Measurements from ENCODE around the gene TRAF3. TPM values are rescaled to one million over a fixed set of nuclear protein-coding genes. Genes with fewer than 3 reads are reported as not detected.
"Not testable (repeated sequence)": the region's sequence is repeated elsewhere in the genome, so short reads cannot be mapped to it uniquely, and the experiment has no call there.

The TRAF3 gene
- total RNA-seq, 1 donor from 2014 or later, result 5.7 TPM

DNA sequence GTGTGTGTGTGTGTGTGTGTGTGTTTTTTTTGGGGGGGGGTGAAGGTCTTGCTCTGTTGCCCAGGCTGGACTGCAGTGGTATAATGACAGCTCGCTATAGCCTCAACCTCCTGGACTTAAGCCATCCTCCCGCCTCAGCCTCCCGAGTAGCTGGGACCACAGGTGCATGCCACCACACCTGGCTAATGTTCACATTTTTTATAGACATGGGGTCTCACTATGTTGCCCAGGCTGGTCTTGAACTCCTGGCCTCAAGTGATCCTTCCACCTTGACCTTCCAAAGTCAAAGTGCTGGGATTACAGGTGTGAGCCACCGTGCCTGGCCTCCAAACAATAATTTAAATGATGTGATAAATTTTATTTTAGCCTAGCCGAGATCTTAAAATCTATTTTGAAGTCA, 59.9 kb downstream of the TRAF3 start:
- not testable (repeated sequence) for H3K4me1 ChIP-seq (ENCODE audit: control insufficient read depth in 3 of 3, insufficient read depth in 3 of 3, low read length in 3 of 3); H3K4me3 ChIP-seq (ENCODE audit: low read length in 3 of 3); H3K27me3 ChIP-seq (ENCODE audit: control insufficient read depth in 3 of 3, insufficient read depth in 3 of 3, low read length in 3 of 3); H3K9me3 ChIP-seq (ENCODE audit: control insufficient read depth in 3 of 3, low read length in 3 of 3); H3K36me3 ChIP-seq (ENCODE audit: control insufficient read depth in 3 of 3, insufficient read depth in 3 of 3, low read length in 3 of 3); H3K9ac ChIP-seq (ENCODE audit: low read depth in 1 of 3, low read length in 3 of 3); H3K27ac ChIP-seq (ENCODE audit: low read depth, low read length)

DNA sequence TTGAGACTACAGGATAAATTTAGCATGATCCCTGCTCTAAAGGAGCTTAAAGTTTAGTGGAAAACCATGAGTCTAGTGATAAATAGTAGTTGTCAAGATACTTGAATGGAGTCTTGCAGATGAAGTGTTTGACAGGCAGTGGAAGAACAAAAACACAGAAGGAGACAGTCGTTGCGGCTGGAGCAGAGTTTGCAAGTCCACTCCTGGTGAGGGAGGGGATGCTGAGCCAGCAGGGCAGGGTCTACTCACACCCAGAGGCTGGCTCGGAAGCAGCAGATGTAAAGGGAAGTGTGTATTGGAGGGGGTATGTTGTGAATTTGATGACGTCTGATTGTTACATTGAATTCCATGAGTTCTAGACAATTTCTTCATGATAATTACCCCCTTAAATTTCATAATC, 61.3 kb downstream of the TRAF3 start:
- Histone ChIP-seq H3K27ac (ENCODE audit: low read depth, low read length) (no peak overlapping the region), H3K36me3 (ENCODE audit: control insufficient read depth in 3 of 3, insufficient read depth in 3 of 3, low read length in 3 of 3) (no peaks in the 10 kb centered on the region), H3K9me3 (ENCODE audit: control insufficient read depth in 3 of 3, low read length in 3 of 3) (no peaks in the 10 kb centered on the region), H3K9ac (ENCODE audit: low read depth in 1 of 3, low read length in 3 of 3) (no peak overlapping the region), H3K4me3 (ENCODE audit: low read length in 3 of 3) (no peak overlapping the region), H3K4me1 (ENCODE audit: control insufficient read depth in 3 of 3, insufficient read depth in 3 of 3, low read length in 3 of 3) (no peaks in the 10 kb centered on the region), H3K27me3 (ENCODE audit: control insufficient read depth in 3 of 3, insufficient read depth in 3 of 3, low read length in 3 of 3) (no peaks in the 10 kb centered on the region)

DNA sequence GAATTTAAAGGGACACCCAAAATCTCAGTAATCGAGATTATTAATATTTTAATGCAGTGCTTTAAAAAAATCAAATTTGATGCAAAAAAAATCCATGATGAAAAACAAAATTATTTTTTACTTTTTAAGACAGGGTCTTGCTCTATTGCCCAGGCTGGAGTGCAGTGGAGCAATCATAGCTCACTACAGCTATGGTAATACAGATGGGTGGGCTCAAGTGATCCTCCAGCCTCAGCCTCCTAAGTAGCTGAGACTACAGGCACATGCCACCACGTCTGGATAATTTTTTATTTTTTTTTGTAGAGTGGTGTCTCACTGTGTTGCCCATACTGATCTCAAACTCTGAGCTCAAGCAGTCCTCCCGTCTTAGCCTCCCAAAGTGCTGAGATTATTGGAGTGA, 62.9 kb downstream of the TRAF3 start:
- H3K4me3 ChIP-seq (ENCODE audit: low read length in 3 of 3), result no peak overlapping the region
- H3K9ac ChIP-seq (ENCODE audit: low read depth in 1 of 3, low read length in 3 of 3), result no peak overlapping the region
- no peak overlapping the region for H3K27ac ChIP-seq (ENCODE audit: low read depth, low read length)
- no peaks in the 10 kb centered on the region for H3K4me1 ChIP-seq (ENCODE audit: control insufficient read depth in 3 of 3, insufficient read depth in 3 of 3, low read length in 3 of 3)
- no peaks in the 10 kb centered on the region for H3K36me3 ChIP-seq (ENCODE audit: control insufficient read depth in 3 of 3, insufficient read depth in 3 of 3, low read length in 3 of 3)
- H3K9me3 ChIP-seq (ENCODE audit: control insufficient read depth in 3 of 3, low read length in 3 of 3), result no peaks in the 10 kb centered on the region
- H3K27me3 ChIP-seq (ENCODE audit: control insufficient read depth in 3 of 3, insufficient read depth in 3 of 3, low read length in 3 of 3), result no peaks in the 10 kb centered on the region

DNA sequence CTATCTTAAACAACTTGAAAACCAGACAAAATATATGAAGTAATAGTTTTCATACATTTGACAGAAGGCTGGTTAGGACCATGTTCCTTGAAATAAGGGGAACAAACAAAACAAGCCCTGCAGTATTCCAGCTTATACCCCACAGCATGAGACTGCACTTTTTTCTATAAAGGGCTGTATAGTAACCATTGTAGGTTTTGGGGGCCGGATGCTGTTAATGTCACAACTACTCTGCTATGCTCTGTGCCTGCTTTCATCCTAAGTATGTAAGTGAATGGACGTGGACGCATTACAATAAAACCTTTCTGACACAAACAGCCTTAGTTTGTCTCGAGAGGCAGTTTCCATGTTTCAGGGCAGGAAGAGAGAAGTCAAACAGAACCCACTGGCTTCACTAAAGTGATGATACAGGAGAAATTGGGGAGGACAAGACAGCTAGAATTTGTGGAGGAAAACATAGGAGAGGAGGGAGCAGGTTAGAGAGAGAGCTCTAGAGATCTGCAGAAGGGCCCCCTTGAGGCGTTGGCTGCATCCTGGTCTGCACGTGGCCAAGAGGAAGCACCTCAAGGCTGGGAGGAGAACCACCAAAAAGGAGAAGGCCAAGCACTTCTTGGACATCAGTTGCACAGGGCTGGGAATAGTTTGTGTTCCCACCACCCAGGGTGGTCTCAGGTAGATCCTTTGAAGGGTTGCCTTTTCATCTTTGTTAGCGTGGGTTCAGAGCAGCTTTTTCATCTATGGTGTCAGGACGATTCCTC, 63.7 kb downstream of the TRAF3 start:
- H3K36me3 ChIP-seq (ENCODE audit: control insufficient read depth in 3 of 3, insufficient read depth in 3 of 3, low read length in 3 of 3), result no peaks in the 10 kb centered on the region
- no peak overlapping the region for H3K9ac ChIP-seq (ENCODE audit: low read depth in 1 of 3, low read length in 3 of 3)
- H3K9me3 ChIP-seq (ENCODE audit: control insufficient read depth in 3 of 3, low read length in 3 of 3), result no peaks in the 10 kb centered on the region
- no peaks in the 10 kb centered on the region for H3K4me1 ChIP-seq (ENCODE audit: control insufficient read depth in 3 of 3, insufficient read depth in 3 of 3, low read length in 3 of 3)
- no peaks in the 10 kb centered on the region for H3K27me3 ChIP-seq (ENCODE audit: control insufficient read depth in 3 of 3, insufficient read depth in 3 of 3, low read length in 3 of 3)
- H3K4me3 ChIP-seq (ENCODE audit: low read length in 3 of 3), result no peak overlapping the region
- H3K27ac ChIP-seq (ENCODE audit: low read depth, low read length), result no peak overlapping the region

DNA sequence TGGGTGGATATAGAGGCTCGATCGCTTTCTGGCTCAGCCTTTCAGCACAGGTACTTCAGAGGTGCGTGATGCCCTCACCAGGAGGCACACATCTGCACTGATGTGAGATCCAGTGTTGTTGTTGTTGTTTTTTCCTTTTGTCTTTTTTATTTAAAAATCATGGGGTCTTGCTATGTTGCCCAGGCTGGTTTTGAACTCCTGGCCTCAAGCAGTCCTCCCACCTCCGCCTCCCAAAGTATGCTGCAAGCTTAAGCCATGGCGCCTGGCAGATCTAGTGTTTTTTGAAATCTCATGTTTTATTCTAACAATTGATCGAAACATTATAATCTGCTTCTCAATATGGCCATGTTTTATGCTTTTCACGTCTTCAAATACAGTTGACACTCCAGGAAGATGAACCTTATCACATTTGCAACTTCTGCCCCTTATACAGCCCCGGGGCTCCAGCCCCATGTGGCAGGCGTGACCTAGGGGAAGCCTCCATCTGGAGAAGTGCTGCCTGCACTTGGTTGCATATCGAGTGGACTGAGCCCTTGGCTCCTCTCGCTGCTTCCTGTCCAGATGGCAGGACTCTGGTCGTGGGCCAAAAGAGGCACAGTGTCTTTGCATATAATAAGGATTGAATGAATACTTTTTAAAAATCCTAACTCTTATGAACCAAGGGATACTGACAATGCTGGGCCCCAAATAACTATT, 71.7 kb downstream of the TRAF3 start:
- H3K4me1 ChIP-seq (ENCODE audit: control insufficient read depth in 3 of 3, insufficient read depth in 3 of 3, low read length in 3 of 3), result peaks cover 2 to 5% (median 4%) of the 10 kb centered on the region in 3 donors
- H3K4me3 ChIP-seq (ENCODE audit: low read length in 3 of 3), result no peak overlapping the region
- peak overlapping the region; percentile 64 for H3K27ac ChIP-seq (ENCODE audit: low read depth, low read length)
- H3K9ac ChIP-seq (ENCODE audit: low read depth in 1 of 3, low read length in 3 of 3), result no peak overlapping the region
- no peaks in the 10 kb centered on the region for H3K9me3 ChIP-seq (ENCODE audit: control insufficient read depth in 3 of 3, low read length in 3 of 3)
- no peaks in the 10 kb centered on the region for H3K27me3 ChIP-seq (ENCODE audit: control insufficient read depth in 3 of 3, insufficient read depth in 3 of 3, low read length in 3 of 3)
- H3K36me3 ChIP-seq (ENCODE audit: control insufficient read depth in 3 of 3, insufficient read depth in 3 of 3, low read length in 3 of 3), result no peaks in the 10 kb centered on the region

DNA sequence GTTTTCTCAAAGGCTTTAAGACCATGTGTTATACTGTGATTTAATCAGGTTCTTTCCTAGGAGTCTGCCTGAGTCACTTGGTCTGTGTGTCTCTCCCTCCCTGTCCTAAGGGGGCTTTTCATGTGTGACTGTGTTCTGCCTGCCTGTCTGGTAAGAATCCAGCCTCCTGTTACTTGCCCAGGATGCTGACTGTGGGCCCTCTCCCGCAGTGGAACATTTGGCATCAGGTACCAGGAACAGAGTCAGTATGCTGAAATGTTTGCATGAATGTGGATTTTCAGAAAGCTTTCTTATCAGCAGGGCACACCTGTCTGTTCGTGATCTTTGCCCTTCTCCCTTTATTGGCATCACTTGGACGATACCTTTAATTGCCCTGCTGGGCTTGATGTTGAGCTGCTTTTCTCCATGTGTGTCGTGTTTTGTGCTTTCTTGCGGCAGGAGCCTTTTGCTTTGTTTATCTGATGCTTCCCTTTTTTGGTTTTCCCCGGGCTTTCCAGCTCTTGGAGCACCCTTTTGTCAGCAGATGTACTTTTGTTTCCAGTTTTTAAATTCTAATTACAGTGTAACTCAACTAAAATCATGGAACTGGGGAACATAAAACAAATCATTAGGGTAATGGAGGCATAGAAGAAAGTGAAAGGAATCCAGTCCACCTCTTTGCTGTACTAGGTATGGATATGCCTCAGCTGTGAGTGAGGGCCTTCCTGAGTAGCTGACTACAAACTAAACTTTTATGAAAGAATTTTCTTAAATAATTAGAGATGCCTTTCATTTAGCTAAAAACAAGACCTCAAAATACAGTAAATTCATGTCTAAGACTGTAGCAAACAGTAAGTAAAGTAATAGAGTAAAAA, 72.5 kb downstream of the TRAF3 start:
- Histone ChIP-seq H3K4me3 (ENCODE audit: low read length in 3 of 3) (no peak overlapping the region), H3K9me3 (ENCODE audit: control insufficient read depth in 3 of 3, low read length in 3 of 3) (no peaks in the 10 kb centered on the region), H3K27ac (ENCODE audit: low read depth, low read length) (peak overlapping the region; percentile 64), H3K27me3 (ENCODE audit: control insufficient read depth in 3 of 3, insufficient read depth in 3 of 3, low read length in 3 of 3) (no peaks in the 10 kb centered on the region), H3K9ac (ENCODE audit: low read depth in 1 of 3, low read length in 3 of 3) (no peak overlapping the region), H3K36me3 (ENCODE audit: control insufficient read depth in 3 of 3, insufficient read depth in 3 of 3, low read length in 3 of 3) (no peaks in the 10 kb centered on the region), H3K4me1 (ENCODE audit: control insufficient read depth in 3 of 3, insufficient read depth in 3 of 3, low read length in 3 of 3) (peaks cover 2 to 5% (median 4%) of the 10 kb centered on the region in 3 donors)

DNA sequence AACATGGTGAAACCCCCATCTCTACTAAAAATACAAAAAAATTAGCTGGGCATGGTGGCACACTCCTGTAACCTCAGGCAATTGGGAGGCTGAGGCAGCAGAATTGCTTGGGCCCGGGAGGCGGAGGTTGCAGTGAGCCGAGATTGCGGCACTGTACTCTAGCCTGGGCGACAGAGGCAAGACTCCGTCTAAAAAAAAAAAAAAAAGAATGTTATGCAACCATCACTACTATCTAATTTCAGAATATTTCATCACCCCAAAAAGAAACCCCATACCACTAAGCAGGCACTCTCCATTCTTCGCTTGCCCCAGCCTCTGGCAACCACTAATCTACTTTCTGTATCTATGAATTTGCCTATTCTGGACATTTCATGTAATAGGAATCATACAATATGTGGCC, 76.4 kb downstream of the TRAF3 start:
- Histone ChIP-seq H3K36me3 (ENCODE audit: control insufficient read depth in 3 of 3, insufficient read depth in 3 of 3, low read length in 3 of 3) (no peaks in the 10 kb centered on the region), H3K4me1 (ENCODE audit: control insufficient read depth in 3 of 3, insufficient read depth in 3 of 3, low read length in 3 of 3) (peaks cover 2 to 5% (median 4%) of the 10 kb centered on the region in 3 donors), H3K9me3 (ENCODE audit: control insufficient read depth in 3 of 3, low read length in 3 of 3) (no peaks in the 10 kb centered on the region), H3K9ac (ENCODE audit: low read depth in 1 of 3, low read length in 3 of 3) (no peak overlapping the region), H3K4me3 (ENCODE audit: low read length in 3 of 3) (no peak overlapping the region), H3K27me3 (ENCODE audit: control insufficient read depth in 3 of 3, insufficient read depth in 3 of 3, low read length in 3 of 3) (no peaks in the 10 kb centered on the region), H3K27ac (ENCODE audit: low read depth, low read length) (no peak overlapping the region)

DNA sequence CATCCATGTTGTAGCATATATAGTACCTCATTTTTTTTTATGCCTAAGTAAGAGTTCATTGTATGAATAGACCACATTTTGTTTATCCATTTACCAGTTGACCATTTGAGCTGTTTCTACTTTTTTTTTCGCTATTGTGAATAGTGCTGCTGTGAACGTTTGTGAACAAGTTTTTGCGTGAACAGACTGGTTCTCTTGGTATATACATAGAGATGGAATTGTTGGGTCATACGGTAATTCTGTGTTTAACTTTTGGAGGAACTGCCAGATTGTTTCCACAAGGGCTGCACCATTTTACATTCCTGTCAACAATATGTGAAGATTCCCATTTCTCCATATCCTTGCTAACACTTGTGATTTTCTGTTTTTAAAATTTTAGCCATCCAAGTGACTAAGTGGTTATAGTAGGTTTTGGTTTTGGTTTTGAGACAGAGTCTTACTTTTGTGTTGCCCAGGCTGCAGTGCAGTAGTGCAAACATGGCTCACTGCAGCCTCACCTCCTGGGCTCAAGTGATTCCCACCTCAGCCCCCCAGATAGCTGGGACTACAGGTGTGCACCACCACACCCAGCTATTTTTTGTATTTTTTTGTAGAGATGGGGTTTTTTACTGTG, 76.9 kb downstream of the TRAF3 start:
- Histone ChIP-seq H3K36me3 (ENCODE audit: control insufficient read depth in 3 of 3, insufficient read depth in 3 of 3, low read length in 3 of 3) (no peaks in the 10 kb centered on the region), H3K4me3 (ENCODE audit: low read length in 3 of 3) (no peak overlapping the region), H3K9ac (ENCODE audit: low read depth in 1 of 3, low read length in 3 of 3) (no peak overlapping the region), H3K27ac (ENCODE audit: low read depth, low read length) (no peak overlapping the region), H3K27me3 (ENCODE audit: control insufficient read depth in 3 of 3, insufficient read depth in 3 of 3, low read length in 3 of 3) (no peaks in the 10 kb centered on the region), H3K9me3 (ENCODE audit: control insufficient read depth in 3 of 3, low read length in 3 of 3) (no peaks in the 10 kb centered on the region), H3K4me1 (ENCODE audit: control insufficient read depth in 3 of 3, insufficient read depth in 3 of 3, low read length in 3 of 3) (peaks cover 0 to 5% (median 4%) of the 10 kb centered on the region in 3 donors)

DNA sequence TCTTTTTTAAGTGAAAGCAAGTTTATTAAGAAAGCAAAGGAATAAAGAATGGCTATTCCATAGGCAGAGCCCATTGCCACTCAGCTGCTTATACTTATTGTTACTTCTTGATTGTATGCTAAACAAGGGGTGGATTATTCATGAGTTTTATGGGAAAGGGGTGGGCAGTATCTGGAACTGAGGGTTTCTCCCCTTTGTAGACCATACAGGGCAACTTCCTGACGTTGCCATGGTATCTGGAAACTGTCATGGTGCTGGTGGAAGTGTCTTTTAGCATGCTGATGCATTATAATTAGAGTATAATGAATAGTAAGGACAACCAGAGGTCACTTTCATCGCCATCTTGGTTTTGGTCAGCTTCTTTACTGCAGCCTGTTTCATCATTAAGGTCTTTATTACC, 78.9 kb downstream of the TRAF3 start:
- Histone ChIP-seq H3K9ac (ENCODE audit: low read depth in 1 of 3, low read length in 3 of 3) (no peak overlapping the region), H3K9me3 (ENCODE audit: control insufficient read depth in 3 of 3, low read length in 3 of 3) (no peaks in the 10 kb centered on the region), H3K27ac (ENCODE audit: low read depth, low read length) (no peak overlapping the region), H3K36me3 (ENCODE audit: control insufficient read depth in 3 of 3, insufficient read depth in 3 of 3, low read length in 3 of 3) (no peaks in the 10 kb centered on the region), H3K4me3 (ENCODE audit: low read length in 3 of 3) (no peak overlapping the region), H3K27me3 (ENCODE audit: control insufficient read depth in 3 of 3, insufficient read depth in 3 of 3, low read length in 3 of 3) (no peaks in the 10 kb centered on the region), H3K4me1 (ENCODE audit: control insufficient read depth in 3 of 3, insufficient read depth in 3 of 3, low read length in 3 of 3) (no peaks in the 10 kb centered on the region)

Data from skeletal muscle tissue (tissue), 4 donors.